Colon (tissue), 2 donors: Measurements from ENCODE around the gene MRPL45.

Source experiments
- FAIRE-seq: peaks from 2 replicates; lab custom pipeline; 2012; peaks lifted over from hg19 to GRCh38; lab: Jason Lieb, UNC
- donor health status: control.
- donor health status: control.

MRPL45 gene

DNA sequence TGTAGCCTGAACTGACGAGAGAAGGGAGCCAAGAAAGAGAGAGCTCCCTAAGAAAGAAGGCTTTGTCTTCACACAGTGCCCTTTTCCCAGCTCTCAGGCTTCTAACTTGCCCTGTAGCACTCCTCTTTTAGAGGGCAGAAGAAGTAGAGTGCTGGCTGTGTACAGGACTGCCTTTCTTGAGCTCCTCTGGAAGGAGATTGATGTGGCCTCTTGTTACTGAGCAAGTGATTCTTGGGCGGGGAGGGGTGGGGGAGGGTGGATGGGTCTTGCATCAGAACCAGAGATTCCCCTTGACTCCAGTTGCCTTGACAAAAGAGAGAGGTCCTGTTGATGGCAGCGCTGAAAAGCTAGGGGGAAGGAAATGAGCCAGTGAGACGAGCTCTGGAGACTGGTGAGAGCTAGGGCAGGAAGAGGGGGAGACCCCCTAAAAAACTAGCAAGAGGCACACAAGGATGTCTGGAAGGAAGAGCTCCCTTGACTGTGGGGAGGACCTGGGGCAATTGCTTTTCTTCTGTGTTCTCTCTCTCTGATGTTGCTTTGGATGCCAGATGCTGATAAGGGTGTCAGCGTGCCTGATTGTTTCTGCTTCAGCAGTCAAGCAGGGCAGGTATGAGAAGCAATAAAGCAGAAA, 28.4 kb downstream of the MRPL45 start:
- FAIRE-seq, result no peak

DNA sequence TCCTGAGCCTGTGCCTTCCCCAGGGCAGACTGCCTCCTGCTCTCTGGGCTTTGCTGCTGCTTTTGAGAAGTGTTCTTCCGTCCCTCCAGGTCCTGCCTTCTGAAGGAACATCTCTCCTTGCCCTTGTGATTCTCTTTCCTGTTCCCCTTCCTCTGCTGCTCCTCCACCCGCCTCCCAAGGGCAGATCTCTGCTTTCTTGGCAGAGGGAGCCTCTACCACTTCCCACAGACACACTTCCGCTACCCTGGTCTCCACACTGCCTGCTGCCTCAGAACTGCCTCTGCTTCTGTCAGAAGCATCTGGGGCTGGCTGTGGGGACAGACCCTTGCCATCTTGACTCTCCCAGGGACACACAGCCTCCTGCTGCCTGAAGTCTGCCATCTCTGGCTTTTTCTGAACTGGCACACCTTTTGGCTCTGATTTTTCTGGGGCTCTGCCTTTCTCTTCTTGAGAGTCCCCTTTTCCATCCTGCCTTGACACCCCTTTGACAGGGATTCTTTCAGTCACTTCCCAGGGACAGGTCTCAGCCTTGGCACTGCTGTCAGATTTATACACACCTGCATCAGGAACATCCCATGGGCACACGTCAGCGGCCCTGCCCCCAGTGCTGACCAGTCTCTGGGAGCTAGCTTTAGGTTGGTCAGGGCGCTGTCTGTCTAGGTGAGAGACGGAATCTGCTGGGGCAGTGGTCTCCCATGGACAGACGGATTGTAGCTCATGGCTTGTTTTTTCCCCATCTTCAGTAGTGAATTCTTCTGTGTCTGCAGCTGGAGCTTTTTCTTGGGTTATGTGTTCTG, 30.2 kb downstream of the MRPL45 start:
- FAIRE-seq, result no peak

GRCh38 chr17:38327936-38328335, 31.0 kb downstream of the MRPL45 start:
- FAIRE-seq, result no peak

DNA sequence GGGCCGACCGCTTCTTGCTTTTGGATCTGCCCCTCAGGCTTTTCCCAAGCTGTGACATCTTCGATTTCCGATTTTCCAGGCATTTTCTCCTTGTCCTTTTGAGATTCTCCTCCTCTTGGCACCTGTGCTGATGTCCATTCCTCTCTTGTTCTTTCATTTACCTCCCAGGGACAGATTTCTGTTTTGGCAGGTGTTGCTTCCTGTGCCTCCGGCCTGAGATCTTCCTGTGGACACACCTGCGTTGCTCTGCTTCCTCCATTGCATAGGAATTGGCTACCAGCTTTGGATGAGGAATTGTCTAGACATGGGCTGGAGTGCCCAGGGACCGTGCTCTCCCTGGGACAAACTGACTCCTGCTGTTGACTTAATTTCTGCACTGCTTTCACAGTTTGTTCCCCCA, 31.7 kb downstream of the MRPL45 start:
- FAIRE-seq, result no peak

DNA sequence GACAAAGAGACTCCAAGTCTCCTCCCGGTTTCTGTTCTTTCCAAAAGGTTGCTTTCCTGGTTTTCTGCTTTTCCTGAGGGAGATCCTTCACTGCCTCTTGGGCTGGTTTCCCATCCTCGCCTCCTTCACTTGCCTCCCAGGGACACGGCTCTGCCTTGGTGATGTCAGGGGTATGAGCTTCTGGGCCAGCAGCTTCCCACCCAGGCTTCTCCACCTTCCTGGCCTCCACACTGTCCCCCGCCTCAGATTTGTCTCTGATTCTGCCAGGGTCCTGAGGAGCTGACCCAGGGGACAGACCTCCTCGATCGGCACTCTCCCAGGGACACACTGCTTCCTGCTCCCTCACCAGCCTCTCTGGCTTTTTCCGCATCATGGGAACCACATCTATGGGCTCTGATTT, 32.3 kb downstream of the MRPL45 start:
- no peak for FAIRE-seq

GRCh38 chr17:38329808-38330730, 33.1 kb downstream of the MRPL45 start:
- no peak for FAIRE-seq

DNA sequence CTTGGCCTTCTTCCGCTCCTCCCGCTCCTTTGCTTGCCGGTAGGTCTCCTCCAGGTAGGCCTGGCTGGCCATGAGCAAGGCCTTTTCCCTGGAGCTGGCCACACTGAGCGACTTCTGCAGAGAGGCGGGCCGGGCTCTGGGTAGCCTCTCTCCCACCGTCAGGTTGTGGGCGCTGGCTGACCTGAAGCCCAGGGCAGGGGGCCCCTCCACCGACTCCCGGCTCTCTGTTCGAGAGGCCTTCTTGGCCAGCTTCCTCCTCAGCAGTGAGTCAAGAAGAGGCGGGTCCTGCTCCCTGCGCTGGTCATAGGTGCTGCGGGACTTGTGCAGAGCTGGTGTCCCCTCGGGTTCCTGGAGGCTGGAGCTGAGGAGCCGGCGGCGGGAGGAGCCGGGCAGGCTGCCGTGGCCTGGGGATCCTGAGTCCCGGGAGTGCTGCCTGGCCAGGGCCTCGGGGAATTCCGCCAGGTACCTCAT, 34.0 kb downstream of the MRPL45 start:
- no peak for FAIRE-seq

DNA sequence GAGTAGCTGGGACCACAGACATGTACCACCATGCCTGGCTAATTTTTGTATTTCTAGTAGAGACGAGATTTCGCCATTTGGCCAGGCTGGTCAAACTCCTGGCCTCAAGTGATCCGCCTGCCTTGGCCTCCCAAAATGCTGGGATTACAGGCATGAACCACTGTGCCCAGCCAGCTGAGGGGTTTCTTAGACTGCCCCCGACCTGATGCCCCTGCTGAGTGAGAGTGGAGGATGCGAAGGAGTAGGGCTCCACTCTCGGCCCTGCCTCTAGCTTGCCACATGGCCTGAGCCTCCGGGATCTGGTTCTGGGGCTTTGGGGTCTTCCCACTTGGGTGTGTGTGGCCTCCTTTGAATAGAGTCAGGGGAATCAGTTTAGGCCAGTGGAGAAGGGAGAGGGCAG, 35.8 kb downstream of the MRPL45 start:
- FAIRE-seq, result no peak

DNA sequence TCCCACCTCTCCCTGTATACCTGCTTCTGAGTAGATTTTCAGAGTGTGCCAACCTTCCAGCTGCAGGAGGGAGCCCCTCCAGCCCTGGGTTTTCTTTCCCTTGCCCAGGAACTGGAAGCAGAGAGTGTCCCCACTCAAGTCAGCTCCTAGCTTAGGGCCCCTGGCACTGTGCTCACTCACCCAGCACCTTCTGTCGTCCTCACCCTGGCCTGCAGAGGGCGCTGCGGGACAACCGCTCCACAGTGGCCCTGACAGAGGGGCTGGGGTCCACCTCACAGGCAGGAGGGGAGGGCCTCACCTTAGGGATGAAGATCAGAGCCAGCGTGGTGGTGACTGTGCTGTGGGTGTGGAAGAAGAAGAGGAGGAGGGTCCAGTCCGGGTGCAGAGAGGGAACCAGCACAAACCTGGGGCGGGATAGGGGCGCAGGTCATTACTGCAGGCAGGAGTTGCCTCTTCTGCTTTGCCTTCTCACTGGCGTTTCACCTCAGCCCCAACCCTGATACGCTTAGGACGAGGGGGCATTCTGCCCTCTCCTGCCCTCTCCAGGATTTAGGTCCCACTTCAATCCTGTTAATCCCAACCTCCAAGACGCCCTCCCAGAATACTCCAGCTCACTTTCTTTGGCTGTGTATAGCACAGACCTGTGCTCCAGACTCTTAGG, 36.8 kb downstream of the MRPL45 start:
- no peak for FAIRE-seq

DNA sequence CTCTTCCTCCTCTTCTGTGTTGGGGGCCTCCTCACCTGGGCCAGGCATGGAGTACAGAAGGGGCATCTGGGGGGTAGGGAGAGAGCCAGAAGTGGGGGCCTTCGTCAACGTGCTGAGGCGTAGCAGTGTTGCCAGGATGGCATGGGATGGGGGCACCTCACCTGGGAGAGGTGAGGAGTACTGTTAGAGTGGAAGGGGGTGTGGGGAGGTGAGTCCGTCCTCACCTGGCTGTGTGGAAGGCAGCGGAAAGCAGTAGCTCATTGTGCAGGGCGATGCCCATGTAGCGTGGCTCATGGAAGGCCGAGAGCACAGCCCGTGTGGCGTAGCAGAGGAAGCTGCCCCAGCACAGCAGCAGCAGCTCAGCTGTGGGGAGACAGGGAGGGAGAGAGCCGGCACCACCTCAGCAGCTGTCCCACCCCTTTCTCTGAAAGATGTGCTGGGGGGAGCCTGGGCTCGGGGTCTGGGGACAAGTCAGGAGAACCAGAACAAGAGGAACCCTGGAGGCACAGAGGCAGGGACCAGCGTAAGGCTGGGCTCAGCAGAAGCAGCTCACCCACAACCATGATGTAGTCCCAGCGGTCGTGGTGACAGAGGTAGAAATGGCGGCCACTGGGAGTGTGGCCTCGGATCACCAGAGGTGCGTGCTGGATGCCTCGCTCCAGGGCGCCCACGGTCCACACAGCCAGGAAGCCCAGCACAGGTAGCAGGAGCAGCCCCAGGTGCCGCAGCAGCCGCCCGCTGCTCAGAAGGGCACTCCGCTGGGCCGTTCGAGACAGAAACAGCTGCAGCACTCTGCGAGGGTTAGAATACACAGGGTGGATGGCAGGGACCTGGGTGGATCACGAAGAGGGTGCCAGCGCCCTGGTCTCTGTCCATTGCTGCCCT, 37.8 kb downstream of the MRPL45 start:
- no peak for FAIRE-seq

DNA sequence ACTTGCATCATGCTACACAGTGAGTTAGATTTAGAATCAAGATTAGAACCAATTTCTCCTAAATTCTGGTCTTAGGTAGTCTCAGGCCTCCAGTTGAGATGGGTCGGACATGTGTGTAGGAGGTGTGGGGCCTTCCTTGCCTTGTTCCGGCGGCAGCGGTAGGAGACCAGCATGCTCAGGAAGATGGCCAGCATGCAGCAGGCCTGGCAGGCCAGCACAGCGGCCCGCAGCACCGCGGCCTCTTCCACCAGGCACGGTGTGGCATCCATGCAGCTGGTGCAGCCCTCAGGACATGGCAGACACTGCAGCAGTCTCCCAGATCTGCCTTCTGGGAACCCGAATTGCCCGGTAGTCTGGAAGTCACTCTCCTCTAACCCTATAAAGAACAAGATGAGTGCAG, 39.9 kb downstream of the MRPL45 start:
- FAIRE-seq, result no peak

- FAIRE-seq, result no peak
Measured at GRCh38 chr17:38338053-38338452, 41.1 kb downstream of the MRPL45 start.

DNA sequence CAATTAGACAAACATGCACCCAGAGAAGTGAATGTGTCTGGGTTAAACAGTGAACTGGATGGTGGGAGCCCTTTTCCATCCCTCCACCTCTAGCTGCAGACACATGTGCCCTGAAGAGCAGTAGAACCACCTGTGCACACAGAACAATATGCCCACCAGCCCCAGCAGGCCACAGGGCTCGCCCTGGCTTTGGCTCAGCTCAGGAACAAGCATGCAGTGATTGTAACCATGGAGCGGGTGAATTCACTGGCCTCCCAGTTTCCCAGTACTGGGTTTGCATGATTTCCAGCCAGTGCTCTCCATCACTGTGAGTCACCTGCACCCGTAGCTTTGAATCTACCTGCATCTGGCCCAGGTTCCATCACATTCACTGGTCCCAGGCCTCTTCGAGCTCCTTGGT, 41.6 kb downstream of the MRPL45 start:
- FAIRE-seq, result no peak

DNA sequence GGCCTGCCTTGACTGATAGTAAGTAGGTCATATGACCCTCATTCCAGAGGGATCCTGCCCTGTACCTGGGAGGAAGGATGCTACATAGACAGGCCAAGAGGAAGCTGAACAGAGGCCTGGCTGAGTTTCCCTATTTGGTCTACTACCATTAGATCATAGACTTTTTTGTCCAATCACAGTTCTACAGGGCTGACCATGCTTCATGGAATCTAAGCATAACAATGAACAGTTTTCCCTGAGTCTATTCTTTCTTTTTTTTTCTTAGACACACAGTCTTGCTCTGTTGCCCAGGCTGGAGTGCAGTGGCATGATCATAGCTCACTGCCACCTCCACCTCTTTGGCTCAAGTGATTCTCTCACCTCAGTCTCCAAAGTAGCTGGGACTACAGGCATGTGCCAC, 42.9 kb downstream of the MRPL45 start:
- FAIRE-seq, result no peak

DNA sequence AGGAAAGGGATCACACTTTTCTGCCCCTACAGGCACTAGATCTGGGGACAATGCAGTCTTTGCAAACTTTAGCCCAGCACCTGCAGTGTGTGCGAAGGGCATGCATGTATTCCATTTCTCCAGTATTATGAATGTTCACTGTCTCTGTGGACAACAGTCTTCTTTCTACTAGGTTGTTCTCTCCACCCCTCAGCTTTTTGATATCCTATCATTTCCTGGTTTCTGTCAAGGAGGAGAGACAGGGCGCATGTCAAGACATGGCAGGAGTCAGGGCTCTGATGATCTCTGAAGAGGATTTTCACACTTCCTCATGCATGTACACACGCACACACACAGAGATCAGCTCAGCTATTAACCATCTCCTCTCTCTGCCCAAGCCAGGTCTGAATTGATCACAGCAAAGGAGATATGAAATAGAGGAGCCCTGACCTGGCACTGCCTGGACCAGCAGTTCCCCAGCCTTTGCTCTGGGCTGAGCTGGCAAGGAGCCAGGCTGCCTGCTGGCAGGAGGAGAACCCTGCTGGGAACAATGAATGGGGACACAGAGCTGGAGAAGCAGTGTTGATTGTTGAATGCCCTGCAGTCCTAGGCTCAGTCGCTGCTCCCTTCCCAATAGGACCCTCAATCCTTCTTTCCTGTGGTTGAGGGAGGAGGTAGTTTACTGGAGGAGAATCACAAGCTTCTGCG, 44.2 kb downstream of the MRPL45 start:
- FAIRE-seq, result no peak

- FAIRE-seq, result no peak
Measured at GRCh38 chr17:38342886-38343607, 46.1 kb downstream of the MRPL45 start.

DNA sequence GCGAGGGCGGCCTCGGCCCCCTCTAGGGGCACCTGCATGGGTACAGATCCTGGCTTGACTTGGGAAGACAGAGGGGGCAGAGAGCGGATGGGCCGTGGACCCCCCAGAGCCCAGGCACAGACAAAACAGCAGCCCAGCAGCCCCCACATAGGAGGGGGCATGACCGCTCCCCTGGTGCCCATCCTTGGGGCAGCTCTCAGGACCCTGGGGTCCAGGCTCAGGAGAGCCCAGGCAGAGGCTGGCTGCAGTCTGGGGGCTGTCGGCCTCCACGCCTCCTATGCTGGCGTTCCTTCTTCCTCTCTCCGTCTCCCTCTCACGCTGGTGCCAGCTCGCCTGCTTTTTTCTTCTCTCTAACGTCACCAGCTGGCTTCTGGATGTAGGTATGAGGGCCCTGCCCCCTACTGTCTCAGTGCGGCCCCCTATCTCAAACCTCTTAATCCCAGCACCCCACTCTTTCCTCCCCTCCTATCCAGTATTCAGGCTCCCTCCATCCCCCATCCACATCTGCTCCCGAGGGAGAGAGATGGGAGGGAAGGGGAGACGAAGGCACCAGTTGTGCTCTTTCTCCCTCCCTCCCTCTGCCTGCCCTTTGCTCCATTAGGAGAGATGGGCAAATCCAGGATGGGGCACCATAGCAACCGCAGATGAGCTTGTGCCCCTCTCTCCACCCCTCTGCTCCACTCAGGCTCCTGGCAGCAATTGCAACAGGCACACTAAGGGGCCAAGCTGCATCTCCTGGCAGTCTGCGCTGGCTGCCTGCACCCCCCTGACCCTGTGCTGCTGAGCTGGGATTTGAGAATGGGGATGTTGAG, 46.8 kb downstream of the MRPL45 start, which contains the start of gene GPR179:
TSS of gene GPR179 (minus strand) at position 349 of the 812 bp plus-strand sequence. CDS start at position 182, 167 bp downstream.
- no peak for FAIRE-seq

- no peak for FAIRE-seq
Measured at GRCh38 chr17:38344420-38344745, 47.4 kb downstream of the MRPL45 start.

- FAIRE-seq, result no peak
Measured at GRCh38 chr17:38345743-38346142, 48.8 kb downstream of the MRPL45 start.
